Forelimb muscle (tissue), 1 donor: Measurements from ENCODE around the gene PSMD12. TPM values are rescaled to one million over a fixed set of nuclear protein-coding genes. Genes with fewer than 3 reads are reported as not detected.
"Not testable (repeated sequence)": the region's sequence is repeated elsewhere in the genome, so short reads cannot be mapped to it uniquely, and the experiment has no call there.

Experiments used
- DNase-seq: peaks from one replicate; pipeline ENCODE4 v3.0.0-alpha.2; 2013; ENCODE audit warnings: low read depth
- polyA plus RNA-seq: library from polyadenylated mRNA; unstranded; fragments of 120-200 nt; gene quantifications from one replicate; pipeline ENCODE4 v1.2.1, GENCODE V29; 2013; ENCODE audit not compliant: insufficient read length

PSMD12 gene
- polyA plus RNA-seq, 1 donor: 33.1 TPM

DNA sequence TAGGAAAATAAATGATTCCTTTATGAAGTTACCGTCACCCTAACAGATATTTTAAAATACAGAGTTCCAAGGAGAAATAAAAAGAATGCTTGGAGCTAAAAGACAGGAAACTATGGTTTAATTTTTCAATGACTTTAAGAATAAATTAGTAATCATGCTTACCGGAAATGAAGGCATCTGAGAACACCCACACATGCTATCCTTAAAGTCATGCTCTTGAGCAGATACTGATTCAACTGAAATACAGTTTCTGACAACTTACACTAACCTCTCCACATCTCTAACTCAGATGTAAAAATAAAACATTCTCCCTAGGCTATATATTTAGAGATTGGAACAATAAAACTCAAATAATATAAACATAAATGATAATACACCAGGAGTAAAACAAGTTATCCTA lies 7.8 kb downstream of the PSMD12 start:
- no peak for DNase-seq

DNA sequence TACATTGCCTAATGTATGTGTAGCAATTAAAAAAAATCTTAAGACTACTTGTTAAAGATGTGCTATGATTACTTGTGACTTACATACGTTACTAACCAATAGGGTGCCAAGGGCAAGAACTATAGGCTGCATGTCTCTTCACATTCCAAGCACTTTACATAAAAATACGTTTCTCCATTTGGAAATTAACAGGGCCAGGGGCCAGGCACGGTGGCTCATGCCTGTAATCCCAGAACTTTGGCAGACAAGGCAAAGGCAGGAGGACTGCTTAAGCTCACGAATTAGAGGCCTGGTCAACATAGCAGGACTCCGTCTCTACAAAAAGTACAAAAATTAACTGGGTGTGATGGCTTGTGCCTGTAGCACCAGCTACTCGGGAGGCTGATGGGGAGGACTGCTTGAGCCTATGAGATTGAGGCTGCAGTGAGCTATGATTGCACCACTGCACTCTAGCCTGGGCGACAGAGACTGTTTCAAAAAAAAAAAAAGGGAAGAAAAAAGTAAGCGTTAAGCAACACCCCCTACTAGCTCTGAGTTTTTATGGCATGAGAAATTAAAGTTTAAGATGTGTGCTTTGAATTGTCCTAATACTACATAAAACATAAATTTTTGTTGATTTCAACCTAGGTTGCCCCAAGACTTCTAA lies 12.3 kb downstream of the PSMD12 start:
- DNase-seq: no peak

DNA sequence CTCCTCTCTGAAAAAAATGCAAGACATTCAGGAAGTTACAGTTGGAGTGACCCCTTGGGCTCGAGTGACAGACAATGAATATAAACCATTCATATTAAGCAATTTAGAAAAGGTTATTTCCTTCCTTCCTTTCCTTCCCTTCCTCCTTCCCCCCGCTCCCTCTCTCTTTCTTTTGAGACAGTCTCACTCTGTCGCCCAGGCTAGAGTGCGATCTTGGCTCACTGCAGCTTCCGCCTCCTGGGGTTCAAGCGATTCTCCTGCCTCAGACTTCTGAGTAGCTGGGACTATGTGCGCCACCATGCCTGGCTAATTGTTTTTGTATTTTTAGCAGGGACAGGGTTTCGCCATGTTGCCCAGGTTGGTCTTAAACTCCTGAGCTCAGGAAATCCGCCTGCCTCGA lies 13.2 kb downstream of the PSMD12 start:
- no peak for DNase-seq

DNA sequence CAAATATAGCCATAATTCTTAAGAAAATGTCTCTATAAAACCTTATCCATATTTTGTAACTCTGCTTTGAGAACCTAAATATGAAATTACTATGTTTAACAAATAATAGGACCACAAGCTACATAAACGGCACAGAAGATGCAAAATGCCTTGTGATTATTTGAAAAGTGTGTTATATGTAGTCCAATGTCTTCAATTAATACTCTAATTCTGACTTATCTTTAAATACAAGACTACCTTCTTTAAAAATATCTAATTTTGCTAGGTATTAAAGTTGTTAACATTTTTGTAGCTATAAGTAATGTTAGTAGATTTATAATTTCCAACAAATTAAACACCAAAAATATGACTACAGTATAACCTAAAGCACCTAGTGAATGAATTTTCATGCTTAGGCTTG lies 17.0 kb downstream of the PSMD12 start:
- DNase-seq: no peak

DNA sequence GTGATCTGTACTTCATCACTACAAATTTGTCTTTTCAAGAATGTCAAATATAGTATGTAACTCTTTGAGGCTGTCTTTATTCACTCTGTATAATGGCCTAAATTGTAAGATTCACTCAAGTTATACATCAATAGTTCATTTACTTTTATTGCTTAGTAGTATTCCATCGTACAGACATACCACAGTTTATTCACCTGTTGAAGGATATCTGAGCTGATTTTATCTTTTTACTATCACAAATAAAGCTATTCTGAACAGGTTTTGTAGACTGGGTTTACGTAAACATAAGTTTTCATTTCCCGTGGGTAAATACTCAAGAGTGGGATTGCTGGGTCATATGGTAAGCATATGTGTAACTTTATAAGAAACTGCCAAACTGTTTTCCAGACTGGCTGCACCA lies 18.6 kb downstream of the PSMD12 start:
- no peak for DNase-seq

DNA sequence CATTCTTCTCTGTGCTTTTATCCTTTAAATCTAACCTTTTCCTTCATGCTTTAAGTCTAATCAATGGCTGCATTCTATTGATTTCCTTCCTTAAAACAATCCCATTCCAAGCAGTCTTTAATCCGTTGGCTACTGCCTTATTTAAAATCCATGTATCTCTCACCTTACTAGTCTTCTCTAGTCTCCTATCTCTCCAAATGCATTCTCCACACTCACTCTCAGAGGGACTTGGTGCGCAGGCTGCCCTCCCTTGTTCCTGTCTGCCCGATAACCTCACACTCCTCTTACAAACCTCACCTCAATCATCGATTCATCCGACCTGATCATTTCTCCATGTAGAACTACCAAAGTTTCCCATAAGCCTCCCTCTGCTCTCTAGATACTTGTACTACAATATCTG lies 23.1 kb downstream of the PSMD12 start:
- DNase-seq: no peak

DNA sequence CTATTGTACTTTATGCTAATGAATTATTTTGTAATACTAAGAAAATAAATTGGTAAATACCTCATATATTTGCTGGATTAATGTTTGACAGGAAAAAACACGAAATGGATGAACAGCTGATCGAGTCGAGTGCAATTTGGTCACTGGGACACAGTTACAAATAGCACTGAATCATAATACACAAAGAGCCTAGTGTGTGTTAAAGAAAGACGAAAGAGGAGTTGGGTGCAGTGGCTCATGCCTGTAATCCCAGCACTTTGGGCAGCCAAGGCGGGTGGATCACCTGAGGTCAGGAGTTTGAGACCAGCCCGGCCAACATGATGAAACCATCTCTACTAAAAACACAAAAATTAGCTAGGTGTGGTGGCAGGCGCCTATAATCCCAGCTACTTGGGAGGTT lies 28.0 kb downstream of the PSMD12 start:
- DNase-seq: not testable (repeated sequence)

DNA sequence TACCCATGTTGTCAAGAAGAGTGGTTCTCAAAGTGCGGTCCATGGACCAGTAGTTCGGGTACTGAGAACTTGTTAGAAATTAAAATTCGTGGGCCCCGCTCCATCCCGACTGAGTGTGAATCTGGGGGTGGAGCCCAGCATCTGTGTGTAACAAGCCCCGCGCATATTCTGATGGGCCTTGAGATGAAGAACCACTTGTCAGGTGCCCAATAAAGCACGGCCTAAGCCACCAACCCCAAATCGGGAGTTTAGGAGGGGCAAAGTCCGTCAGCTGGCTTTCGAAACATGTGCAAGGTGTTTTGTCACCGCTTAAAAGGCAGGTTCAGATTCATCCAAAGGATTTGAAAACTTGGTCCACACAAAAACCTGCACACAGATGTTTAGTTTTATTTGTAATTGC lies 29.5 kb downstream of the PSMD12 start:
- DNase-seq: no peak

DNA sequence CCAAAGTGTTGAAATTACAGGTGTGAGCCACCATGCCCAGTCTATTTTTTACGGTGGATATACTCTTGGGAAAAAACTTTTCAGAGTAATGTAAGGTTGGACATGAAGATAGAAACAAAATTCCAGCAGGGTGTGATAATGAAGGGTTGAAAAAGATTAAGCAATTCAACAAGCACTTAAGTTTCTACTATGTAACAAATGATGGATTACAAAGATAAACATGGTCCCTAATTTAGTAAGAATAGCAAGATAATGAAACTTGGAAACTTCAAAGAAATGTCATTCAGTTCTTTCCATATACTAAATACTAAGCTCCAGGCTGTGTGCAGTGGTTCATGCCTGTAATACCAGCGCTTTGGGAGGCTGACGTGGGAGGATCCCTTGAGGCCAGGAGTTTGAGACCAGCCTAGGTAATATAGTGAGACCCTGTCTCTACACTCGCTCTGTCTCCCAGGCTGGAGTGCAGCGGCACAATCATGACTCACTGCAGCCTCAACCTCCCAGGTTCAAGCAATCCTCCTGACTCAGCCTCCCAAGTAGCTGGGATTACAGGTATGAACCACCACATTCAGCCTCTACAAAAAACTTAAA lies 31.0 kb downstream of the PSMD12 start:
- no peak for DNase-seq

DNA sequence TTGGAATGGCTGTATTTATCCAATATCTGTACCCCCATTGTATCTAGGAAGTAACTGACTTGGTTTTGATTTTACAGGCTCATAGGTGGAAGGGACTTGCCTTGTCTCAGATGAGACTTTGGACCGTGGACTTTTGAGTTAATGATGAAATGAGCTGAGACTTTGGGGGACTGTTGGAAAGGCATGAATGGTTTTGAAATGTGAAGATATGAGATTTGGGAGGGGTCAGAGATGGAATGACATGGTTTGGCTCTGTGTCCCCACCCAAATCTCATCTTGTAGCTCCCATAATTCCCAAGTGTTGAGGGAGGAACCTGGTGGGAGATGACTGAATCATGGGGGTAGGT lies 34.2 kb downstream of the PSMD12 start:
- not testable (repeated sequence) for DNase-seq

DNA sequence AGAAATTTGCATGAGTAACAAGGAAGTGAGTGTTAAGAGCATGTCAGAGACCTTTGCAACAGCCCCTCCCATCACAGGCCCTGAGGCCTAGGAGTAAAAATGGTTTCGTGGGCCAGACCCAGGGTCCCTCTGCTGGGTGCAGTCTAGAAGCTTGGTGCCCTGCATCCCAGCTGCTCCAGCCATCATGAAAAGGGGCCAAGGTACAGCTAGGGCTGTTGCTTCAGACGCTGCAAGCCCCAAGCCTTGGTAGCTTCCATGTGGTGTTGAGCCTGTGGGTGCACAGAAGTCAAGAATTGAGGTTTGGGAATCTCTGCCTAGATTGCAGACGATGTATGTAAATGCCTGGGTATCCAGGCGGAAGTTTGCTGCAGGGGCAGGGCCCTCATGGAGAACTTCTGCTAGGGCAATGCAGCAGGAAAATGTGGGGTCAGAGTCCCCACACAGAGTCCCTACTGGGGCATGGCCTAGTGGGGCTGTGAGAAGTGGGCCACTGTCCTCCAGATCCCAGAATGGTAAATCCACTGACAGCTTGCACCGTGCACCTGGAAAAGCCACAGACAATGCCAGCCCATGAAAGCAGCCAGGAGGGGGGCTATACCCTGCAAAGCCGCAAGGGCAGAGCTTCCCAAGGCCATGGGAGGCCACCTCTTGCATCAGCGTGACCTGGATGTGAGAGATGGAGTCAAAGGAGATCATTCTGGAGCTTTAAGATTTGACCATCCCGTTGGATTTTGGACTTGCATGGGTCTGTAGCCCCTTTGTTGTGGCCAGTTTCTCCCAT lies 34.8 kb downstream of the PSMD12 start:
- DNase-seq: not testable (repeated sequence)

DNA sequence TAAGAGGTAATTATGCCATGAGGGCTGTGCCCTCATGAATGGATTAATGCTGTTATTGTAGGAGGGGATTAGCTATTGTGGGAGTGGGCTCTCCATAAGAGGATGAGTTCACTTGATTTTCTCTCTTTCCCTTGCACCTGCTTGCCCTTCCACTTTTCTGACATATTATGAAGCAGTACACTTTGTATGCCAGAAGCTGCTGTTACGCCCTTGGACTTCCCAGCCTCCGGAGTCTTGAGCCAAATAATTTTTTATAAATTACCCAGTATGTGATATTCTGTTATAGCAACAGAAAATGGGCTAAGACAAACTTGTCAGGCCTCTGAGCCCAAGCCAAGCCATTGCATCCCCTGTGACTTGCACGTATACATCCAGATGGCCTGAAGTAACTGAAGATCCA lies 38.4 kb downstream of the PSMD12 start:
- no peak for DNase-seq

DNA sequence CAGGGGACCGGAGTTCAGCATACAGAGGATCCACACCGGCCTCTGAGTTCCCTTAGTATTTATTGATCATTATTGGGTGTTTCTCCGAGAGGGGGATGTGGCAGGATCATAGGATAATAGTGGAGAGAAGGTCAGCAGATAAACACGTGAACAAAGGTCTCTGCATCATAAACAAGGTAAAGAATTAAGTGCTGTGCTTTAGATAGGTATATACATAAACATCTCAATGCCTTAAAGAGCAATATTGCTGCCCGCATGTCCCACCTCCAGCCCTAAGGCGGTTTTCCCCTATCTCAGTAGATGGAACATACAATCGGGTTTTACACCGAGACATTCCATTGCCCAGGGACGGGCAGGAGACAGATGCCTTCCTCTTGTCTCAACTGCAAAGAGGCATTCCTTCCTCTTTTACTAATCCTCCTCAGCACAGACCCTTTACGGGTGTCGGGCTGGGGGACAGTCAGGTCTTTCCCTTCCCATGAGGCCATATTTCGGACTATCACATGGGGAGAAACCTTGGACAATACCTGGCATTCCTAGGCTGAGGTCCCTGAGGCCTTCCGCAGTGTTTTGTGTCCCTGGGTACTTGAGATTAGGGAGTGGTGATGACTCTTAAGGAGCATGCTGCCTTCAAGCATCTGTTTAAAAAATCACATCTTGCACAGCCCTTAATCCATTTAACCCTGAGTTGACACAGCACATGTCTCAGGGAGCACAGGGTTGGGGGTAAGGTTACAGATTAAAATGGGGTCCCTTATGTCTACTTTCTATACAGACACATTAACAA lies 39.2 kb downstream of the PSMD12 start:
- DNase-seq: not testable (repeated sequence)

DNA sequence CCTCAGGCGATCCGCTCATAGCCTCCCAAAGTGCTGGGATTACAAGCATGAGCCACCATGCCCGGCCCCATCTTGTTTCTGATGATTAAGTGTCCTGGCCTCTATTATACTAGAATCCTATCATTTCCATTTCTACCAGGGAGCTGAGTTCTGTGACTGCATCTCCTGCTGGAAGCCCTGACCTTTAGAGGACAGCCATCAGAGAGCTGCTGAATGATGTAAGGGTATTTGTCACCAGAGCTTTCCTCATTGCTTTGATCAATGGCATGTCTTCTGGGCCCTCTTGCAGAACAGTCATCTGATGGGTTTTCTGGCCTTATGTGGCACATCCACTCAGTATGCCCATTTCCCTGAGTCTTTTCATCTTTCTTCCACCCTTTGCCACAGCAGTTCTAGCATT lies 39.9 kb downstream of the PSMD12 start:
- DNase-seq: no peak

DNA sequence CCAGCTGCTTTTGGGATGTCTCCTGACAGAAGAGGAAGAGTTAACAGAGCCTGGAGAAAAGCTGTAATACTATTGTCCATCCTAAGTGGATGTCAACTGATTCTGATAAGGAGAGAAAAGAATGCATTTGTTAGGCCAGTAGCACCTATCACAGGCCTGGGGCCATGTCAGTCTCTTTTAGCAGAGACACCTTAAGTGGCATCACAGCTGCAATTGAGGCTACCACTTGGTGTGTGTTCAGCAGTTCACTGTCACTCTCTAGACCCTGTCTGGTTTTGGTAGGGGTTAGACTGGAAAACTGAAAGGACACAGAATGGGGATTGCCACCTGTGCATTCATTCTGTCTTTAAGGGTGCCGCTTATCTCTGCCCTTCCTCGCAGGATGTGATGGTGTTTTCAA lies 42.0 kb downstream of the PSMD12 start:
- no peak for DNase-seq

DNA sequence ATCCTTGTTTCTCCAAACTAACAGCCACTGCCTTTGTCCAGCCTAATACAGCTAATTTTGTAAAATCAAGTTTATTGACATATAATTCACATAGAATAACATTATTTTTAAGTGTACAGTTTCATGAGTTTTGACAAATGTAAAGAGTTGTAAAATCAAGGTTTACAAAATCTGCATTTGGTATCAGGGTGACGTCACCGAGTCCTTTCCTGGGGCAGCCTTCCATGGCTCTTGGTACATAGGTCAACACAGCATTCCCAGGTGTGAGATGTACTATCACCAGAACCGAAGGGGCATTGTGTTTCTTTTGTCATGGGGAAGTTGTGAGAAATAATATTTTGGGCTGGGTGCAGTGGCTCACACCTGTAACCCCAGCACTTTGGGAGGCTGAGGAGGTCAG lies 42.9 kb downstream of the PSMD12 start:
- no peak for DNase-seq

DNA sequence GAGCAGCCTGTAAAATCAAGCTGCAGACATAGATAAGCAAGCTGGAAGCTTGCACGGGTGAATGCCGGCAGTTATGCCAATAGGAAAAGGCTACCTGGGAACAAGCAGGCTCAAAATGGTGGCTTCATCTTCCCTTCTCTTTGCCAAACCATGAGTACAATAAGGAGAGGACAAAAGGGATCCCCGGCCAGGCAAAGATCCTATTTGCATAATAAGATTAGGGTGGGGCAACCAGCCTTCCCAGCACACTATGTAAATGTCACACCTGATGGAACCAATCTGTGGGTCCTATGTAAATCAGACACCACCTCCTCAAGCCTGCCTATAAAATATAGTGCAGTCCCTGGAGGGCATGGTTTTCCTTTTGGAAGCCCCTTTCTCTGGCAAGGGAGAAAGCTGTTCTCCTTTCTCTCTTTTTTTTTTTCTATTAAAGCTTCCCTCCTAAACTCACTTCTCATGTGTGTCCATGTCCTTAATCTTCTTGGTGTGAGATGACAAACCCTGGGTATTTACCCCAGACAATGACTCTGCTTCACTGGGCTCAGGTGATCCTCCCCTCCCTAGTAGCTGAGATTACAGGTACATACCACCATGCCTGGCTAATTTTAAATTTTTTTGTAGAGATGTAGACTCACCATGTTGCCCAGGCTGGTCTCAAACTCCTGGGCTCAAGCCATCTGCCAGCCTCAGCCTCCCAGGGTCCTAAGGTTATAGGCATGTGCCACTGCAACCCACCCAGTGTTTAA lies 44.2 kb downstream of the PSMD12 start:
- no peak for DNase-seq

DNA sequence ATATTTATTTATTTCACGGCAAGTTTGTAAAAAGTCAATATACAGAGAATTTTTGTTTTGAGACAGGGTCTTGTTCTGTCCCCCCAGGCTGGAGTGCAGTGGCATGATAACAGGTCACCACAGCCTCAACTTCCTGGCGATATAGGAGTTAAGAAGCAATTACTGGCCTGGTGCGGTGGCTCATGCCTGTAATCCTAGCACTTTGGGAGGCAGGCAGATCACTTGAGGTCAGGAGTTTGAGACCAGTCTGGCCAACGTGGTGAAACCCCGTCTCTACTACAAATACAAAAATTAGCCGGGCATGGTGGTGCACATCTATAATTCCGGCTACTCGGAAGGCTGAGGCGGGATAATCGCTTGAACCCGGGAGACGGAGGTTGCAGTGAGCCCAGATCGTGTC lies 44.9 kb downstream of the PSMD12 start:
- not testable (repeated sequence) for DNase-seq

DNA sequence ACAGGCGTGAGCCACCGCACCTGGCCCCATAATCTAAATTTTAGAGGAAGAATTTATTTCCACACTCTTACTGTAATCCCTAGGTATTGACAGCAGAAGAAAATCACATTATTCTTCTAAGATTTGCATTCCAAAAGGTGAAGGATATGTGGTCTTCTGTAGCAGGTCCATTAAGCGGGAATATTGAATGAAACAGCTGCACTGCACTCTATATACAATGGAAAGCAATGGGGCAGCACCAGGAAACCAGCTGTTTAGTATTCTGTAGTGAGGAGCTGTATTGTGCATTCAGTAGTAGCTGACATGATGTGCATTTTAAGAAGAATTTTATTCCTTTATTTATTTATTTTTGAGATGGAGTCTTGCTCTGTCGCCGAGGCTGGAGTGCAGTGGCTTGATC lies 49.6 kb downstream of the PSMD12 start:
- DNase-seq: no peak

DNA sequence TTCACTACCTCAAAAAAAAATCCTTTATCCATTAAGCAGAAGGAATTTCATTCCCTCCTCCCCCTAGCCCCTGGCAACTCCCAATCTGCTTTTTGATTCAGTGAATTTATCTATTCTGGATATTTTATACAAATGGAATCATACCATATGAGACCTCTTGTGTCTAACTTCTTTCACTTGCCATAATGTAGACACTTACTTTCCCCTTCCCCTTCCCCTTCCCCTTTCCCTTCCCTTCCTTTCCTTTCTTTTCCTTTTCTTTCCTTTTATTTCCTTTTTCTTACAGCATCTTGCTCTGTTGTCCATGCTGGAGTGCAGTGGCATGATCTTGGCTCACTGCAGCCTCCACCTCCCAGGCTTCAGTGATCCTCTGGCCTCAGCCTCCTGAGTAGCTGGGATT lies 50.5 kb downstream of the PSMD12 start:
- no peak for DNase-seq

DNA sequence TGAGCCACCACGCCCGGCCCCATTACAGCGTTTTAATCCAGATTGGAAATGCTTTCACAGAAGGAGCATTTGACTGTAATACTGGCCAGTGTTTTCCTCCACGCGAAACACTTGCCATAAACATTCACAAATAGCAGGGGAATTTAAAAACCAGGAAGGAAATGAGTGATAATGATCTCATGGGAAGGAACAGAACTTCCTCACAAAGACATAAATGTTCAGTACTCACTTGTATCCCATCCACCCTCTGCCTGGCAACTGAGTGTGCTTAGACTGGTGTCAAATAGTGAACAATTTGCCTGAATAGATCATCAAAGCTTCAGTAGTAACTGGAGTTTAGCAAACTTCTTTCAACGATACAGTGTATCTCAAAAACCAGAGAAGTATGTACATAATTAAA lies 54.1 kb downstream of the PSMD12 start:
- no peak for DNase-seq

DNA sequence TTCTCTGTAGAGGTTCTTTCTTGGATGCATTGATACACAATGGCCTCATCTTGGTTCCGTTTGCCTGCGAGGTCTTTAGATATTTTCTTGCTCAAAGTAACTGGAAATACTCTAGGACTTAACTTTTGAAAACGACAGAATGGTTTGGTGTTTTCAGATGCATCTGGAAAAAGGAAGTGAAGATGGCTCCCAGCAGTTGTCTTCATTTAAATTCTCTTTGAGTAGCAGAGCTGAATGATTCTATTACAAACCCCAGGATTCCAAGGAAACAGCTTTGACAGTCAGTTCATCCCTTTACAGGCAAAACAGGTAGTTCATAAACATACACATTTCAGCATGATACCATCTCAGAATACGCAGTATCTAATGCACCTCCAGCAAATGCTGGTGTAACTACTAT lies 54.8 kb downstream of the PSMD12 start:
- DNase-seq: no peak
